H9 (cell line): ENCODE data around the gene GAP43. TPM values are rescaled to one million over a fixed set of nuclear protein-coding genes. Genes with fewer than 3 reads are reported as not detected.

ENCODE experiments used
- DNase-seq: peaks from one replicate; pipeline ENCODE4 v3.0.0-alpha.2; 2017
- H2AFZ ChIP-seq: one replicate; pipeline ENCODE4 v1.6.1; 2013; ENCODE audit warnings: mild to moderate bottlenecking, low read length, control low read depth, moderate library complexity
- H2AK5ac ChIP-seq: 2 replicates; pipeline ENCODE4 v1.6.1; 2013; ENCODE audit warnings: low read length, control low read depth, mixed read lengths; ENCODE audit not compliant: insufficient read length
- H2BK120ac ChIP-seq: one replicate; pipeline ENCODE4 v1.6.1; 2013; ENCODE audit warnings: low read depth, mild to moderate bottlenecking, low read length, control low read depth, inconsistent platforms; ENCODE audit not compliant: poor library complexity, severe bottlenecking
- H2BK12ac ChIP-seq: 2 replicates; pipeline ENCODE4 v1.6.1; 2013; ENCODE audit warnings: low read length, control low read depth, mixed read lengths, low read depth; ENCODE audit not compliant: insufficient read length
- H2BK15ac ChIP-seq: 2 replicates; pipeline ENCODE4 v1.6.1; 2013; ENCODE audit warnings: low read depth, low read length, control low read depth
- H2BK20ac ChIP-seq: one replicate; pipeline ENCODE4 v1.6.1; 2013; ENCODE audit warnings: low read depth, mild to moderate bottlenecking, low read length, control low read depth, inconsistent platforms; ENCODE audit not compliant: poor library complexity, severe bottlenecking
- H2BK5ac ChIP-seq: 2 replicates; pipeline ENCODE4 v1.6.1; 2013; ENCODE audit warnings: low read length, control low read depth, mixed read lengths; ENCODE audit not compliant: insufficient read length
- H3K14ac ChIP-seq: 2 replicates; pipeline ENCODE4 v1.6.1; 2013; ENCODE audit warnings: low read length, control low read depth; ENCODE audit not compliant: insufficient read depth
- H3K18ac ChIP-seq: 2 replicates; pipeline ENCODE4 v1.6.1; 2013; ENCODE audit warnings: low read depth, mild to moderate bottlenecking, mixed read lengths, low read length, control low read depth; ENCODE audit not compliant: insufficient read length
- H3K23ac ChIP-seq: 2 replicates; pipeline ENCODE4 v1.6.1; 2013; ENCODE audit warnings: low read length, control low read depth, mixed read lengths, low read depth; ENCODE audit not compliant: insufficient read length
- H3K23me2 ChIP-seq: 2 replicates; pipeline ENCODE4 v1.6.1; 2013; ENCODE audit warnings: low read depth, mild to moderate bottlenecking, mixed read lengths, low read length, control low read depth; ENCODE audit not compliant: insufficient read length, poor library complexity, severe bottlenecking
- H3K27ac ChIP-seq: 2 replicates; pipeline ENCODE4 v1.5.1; 2013; ENCODE audit warnings: low read length, control low read depth, mixed read lengths, low read depth; ENCODE audit not compliant: insufficient read length
- H3K27me3 ChIP-seq: 2 replicates; pipeline ENCODE4 v1.6.1; 2013; ENCODE audit warnings: low read length, control low read depth, inconsistent platforms; ENCODE audit not compliant: insufficient read depth
- H3K4ac ChIP-seq: 2 replicates; pipeline ENCODE4 v1.6.1; 2013; ENCODE audit warnings: low read depth, mild to moderate bottlenecking, control low read depth, inconsistent platforms, low read length, moderate library complexity
- H3K4me1 ChIP-seq: 2 replicates; pipeline ENCODE4 v1.6.1; 2013; ENCODE audit warnings: low read length, control low read depth, inconsistent platforms; ENCODE audit not compliant: insufficient read depth
- H3K4me2 ChIP-seq: 2 replicates; pipeline ENCODE4 v1.6.1; 2013; ENCODE audit warnings: low read length, control low read depth, mixed read lengths; ENCODE audit not compliant: insufficient read length, insufficient read depth
- H3K56ac ChIP-seq: 2 replicates; pipeline ENCODE4 v1.6.1; 2013; ENCODE audit warnings: low read depth, mild to moderate bottlenecking, mixed read lengths, low read length, control low read depth; ENCODE audit not compliant: insufficient read length
- H3K79me1 ChIP-seq: 2 replicates; pipeline ENCODE4 v1.6.1; 2013; ENCODE audit warnings: low read depth, mild to moderate bottlenecking, moderate library complexity, low read length, control low read depth, inconsistent platforms; ENCODE audit not compliant: insufficient read depth, poor library complexity, severe bottlenecking
- H3K79me2 ChIP-seq: 2 replicates; pipeline ENCODE4 v1.6.1; 2013; ENCODE audit warnings: low read length, control low read depth, inconsistent platforms; ENCODE audit not compliant: insufficient read depth
- H3K9ac ChIP-seq: 2 replicates; pipeline ENCODE4 v1.6.1; 2013; ENCODE audit warnings: low read length, control low read depth, mixed read lengths; ENCODE audit not compliant: insufficient read length; ENCODE audit errors: extremely low read depth
- H3K9me3 ChIP-seq: one replicate; pipeline ENCODE4 v1.6.1; 2013; ENCODE audit warnings: low read depth, low read length, inconsistent platforms; ENCODE audit not compliant: control insufficient read depth
- H3T11ph ChIP-seq: one replicate; pipeline ENCODE4 v1.6.1; 2013; ENCODE audit warnings: mild to moderate bottlenecking, low read length, control low read depth, inconsistent platforms
- H4K20me1 ChIP-seq: one replicate; pipeline ENCODE4 v1.6.1; 2013; ENCODE audit not compliant: control insufficient read depth, insufficient read length, insufficient read depth
- H4K5ac ChIP-seq: 2 replicates; pipeline ENCODE4 v1.6.1; 2013; ENCODE audit warnings: low read depth, mild to moderate bottlenecking, mixed read lengths, low read length, control low read depth; ENCODE audit not compliant: insufficient read length
- H4K8ac ChIP-seq: replicated peaks from 2 replicates; pipeline ENCODE4 v1.6.1; 2013; ENCODE audit warnings: low read length, control low read depth, mixed read lengths, low read depth; ENCODE audit not compliant: insufficient read length
- H4K91ac ChIP-seq: 2 replicates; pipeline ENCODE4 v1.6.1; 2013; ENCODE audit warnings: low read depth, mild to moderate bottlenecking, moderate library complexity, mixed read lengths, low read length, control low read depth; ENCODE audit not compliant: insufficient read length
- H3K27ac Mint-ChIP-seq, 3 experiments: 2 replicates in 2 of 3; 3 replicates in 1 of 3; pipeline ENCODE4 v1.8.0; 2020 to 2021; ENCODE audit warnings: mixed read lengths in 3 of 3, mild to moderate bottlenecking in 1 of 3, moderate library complexity in 1 of 3
- H3K27me3 Mint-ChIP-seq: 2 replicates; pipeline ENCODE4 v1.8.0; 2021; ENCODE audit warnings: low read depth, mild to moderate bottlenecking, moderate library complexity, mixed read lengths
- H3K36me3 Mint-ChIP-seq, 3 experiments: 2 replicates in 2 of 3; 3 replicates in 1 of 3; pipeline ENCODE4 v1.8.0; 2020 to 2021; ENCODE audit warnings: low read depth in 3 of 3, mixed read lengths in 3 of 3; ENCODE audit not compliant: insufficient read depth in 1 of 3
- H3K4me1 Mint-ChIP-seq, 2 experiments: 2 replicates each; pipeline ENCODE4 v1.8.0; 2020; ENCODE audit warnings: mixed read lengths in 2 of 2
- H3K4me3 Mint-ChIP-seq, 2 experiments: 2 replicates in 1 of 2; 3 replicates in 1 of 2; pipeline ENCODE4 v1.8.0; 2020 to 2021; ENCODE audit warnings: mild to moderate bottlenecking in 2 of 2, mixed read lengths in 2 of 2, moderate library complexity in 1 of 2
- H3K9me3 Mint-ChIP-seq, 2 experiments: 2 replicates in 1 of 2; 3 replicates in 1 of 2; pipeline ENCODE4 v1.8.0; 2020; ENCODE audit warnings: mild to moderate bottlenecking in 2 of 2, mixed read lengths in 2 of 2, moderate library complexity in 1 of 2
- WGBS: extraction: QIAGEN DNeasy Blood & Tissue Kit; methylation state at CpG from one replicate; pipeline ENCODE4 v1.1.7; 2013; ENCODE audit warnings: missing lambda C conversion rate, low lambda C conversion rate, mixed read lengths; ENCODE audit not compliant: insufficient read length; ENCODE audit errors: extremely low coverage; 5-methylcytosine and 5-hydroxymethylcytosine counted together
- total RNA-seq: library from RNA; stranded (reverse); gene quantifications from 2 replicates; pipeline ENCODE4 v1.2.1, GENCODE V29; 2021
- TF ChIP-seq, protein P1 (sequence below): fragments of 200-600 bp; sonication (generic); conservative IDR thresholded peaks from 3 replicates; pipeline ENCODE4 v1.8.0; 2021; ENCODE audit warnings: antibody characterized with exemption, mild to moderate bottlenecking

GAP43 gene
- total RNA-seq, 1 experiment from 2014 or later = 12.8 TPM

DNA sequence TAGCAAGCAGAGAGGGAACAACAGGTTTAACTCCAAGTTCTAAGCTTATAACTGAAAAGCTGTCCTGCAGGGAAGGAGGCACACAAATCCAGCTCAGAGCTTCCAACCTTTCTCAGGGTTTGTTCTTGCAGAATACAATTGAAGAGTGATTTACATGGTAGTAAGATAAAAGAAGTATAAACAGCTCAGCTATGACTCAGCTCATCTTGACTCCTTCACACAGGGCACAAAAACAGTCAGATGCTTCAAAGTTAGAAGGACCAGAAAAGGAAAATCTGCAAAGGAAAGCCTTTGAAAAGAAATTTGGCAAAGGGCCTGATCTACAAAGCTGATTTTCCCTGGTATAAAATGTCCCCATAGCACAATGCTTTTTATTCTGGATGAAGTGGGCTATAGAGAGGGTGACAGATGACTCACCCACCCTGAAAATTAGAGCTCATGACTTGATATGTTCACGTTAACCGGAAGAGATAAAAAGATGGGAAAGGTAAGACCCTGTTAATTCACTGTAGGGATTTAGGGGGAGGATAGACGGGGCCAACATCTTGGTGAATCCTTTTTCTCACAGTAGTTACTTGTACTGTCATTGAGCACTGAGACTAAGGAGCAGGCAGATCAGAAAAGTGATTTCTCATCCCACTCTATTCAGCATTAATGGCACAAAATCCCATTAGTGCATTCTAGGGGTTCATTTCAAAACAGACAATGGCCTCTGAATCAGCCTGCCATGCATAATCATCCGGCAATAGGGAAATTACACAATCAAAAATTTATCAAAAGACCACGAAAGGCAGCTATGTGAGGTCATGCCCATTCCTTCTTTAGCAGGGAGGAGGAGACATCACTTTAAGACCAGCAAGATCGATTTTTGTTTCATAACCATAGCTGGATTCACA lies 143.5 kb downstream of the GAP43 start:
- H4K91ac ChIP-seq = no peak overlapping the region
- DNase-seq = no peak
- no peak overlapping the region for H2BK15ac ChIP-seq
- H2BK120ac ChIP-seq = no peak overlapping the region
- no peak overlapping the region for H3K4ac ChIP-seq
- no peak overlapping the region for H3T11ph ChIP-seq
- no peak overlapping the region for H4K5ac ChIP-seq
- H2AFZ ChIP-seq = no peak overlapping the region
- H3K14ac ChIP-seq = no peak overlapping the region
- H2BK20ac ChIP-seq = no peak overlapping the region
- Mint-ChIP-seq H3K27me3 (no peaks in the 10 kb centered on the region), H3K27ac (peak overlapping the region in 2 of 3 experiments; percentile 59 to 62; a peak in 4 of 7 replicates), H3K9me3 (no peaks in the 10 kb centered on the region), H3K36me3 (no peaks in the 10 kb centered on the region), H3K4me1 (peaks cover 16 to 23% of the 10 kb centered on the region in 2 experiments), H3K4me3 (no peak overlapping the region)
- no peaks in the 10 kb centered on the region for H3K27me3 ChIP-seq
- H3K79me2 ChIP-seq = no peaks in the 10 kb centered on the region
- H2BK5ac ChIP-seq = no peak overlapping the region
- WGBS = no CpG with 5 or more reads among the region's 6 CpGs
- no peak overlapping the region for H3K9ac ChIP-seq
- H3K18ac ChIP-seq = no peak overlapping the region
- H3K56ac ChIP-seq = no peak overlapping the region
- H3K23me2 ChIP-seq = no peaks in the 10 kb centered on the region
- H4K8ac ChIP-seq = no peak overlapping the region
- no peak overlapping the region for H3K4me2 ChIP-seq
- H4K20me1 ChIP-seq = no peaks in the 10 kb centered on the region
- H3K23ac ChIP-seq = no peak overlapping the region
- no peaks in the 10 kb centered on the region for H3K9me3 ChIP-seq
- H2BK12ac ChIP-seq = no peak overlapping the region
- TF ChIP-seq, protein P1, sequence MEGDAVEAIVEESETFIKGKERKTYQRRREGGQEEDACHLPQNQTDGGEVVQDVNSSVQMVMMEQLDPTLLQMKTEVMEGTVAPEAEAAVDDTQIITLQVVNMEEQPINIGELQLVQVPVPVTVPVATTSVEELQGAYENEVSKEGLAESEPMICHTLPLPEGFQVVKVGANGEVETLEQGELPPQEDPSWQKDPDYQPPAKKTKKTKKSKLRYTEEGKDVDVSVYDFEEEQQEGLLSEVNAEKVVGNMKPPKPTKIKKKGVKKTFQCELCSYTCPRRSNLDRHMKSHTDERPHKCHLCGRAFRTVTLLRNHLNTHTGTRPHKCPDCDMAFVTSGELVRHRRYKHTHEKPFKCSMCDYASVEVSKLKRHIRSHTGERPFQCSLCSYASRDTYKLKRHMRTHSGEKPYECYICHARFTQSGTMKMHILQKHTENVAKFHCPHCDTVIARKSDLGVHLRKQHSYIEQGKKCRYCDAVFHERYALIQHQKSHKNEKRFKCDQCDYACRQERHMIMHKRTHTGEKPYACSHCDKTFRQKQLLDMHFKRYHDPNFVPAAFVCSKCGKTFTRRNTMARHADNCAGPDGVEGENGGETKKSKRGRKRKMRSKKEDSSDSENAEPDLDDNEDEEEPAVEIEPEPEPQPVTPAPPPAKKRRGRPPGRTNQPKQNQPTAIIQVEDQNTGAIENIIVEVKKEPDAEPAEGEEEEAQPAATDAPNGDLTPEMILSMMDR = no peak
- H2AK5ac ChIP-seq = no peak overlapping the region
- H3K79me1 ChIP-seq = no peaks in the 10 kb centered on the region
- H3K4me1 ChIP-seq = no peaks in the 10 kb centered on the region
- H3K27ac ChIP-seq = no peak overlapping the region
